ENCODE measurements around the gene TTYH2. TPM values are rescaled to one million over a fixed set of nuclear protein-coding genes. Genes with fewer than 3 reads are reported as not detected.

TTYH2 gene
- total RNA-seq, 3 donors from 2014 or later (not counting 1 experiment from before 2014, with no cell fraction given) = 4.3 to 7.9 (median 4.8) TPM

DNA sequence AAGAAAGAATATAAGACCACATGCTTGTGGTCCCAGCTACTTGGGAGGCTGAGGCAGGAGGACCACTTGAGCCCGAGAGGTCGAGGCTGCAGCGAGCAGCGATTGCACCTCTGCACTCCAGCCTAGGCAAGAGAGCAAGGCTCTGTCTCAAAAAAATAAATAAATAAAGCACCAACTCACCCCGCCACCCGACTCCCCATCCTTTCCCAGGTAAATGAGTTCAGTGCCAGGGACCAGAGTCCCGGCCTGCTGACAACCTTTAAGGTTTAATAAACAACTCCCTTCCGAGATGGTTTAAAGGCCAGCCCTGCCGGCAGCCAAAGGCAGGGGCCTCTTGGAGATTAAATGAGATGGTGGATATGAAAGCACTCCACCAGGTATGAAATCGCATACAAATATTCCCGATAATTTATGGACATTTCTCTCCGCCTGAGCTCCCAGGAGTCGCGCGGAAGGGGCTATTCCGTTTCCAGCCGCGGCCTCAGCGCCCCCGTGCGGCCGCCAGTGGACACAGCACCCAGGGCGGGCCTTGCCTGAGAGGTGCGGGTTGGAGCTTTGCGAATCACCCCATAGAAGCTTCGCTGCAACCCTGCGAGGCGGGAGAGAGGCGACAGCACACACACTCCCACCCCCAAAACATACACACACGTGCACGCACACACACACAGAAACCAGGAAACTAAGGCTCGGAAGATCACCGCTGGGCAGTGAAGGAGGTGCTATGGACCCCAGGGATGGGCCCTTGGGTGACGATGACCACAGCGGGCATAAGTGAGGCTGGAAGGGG, 13.9 kb upstream of the TTYH2 start:
- DNase-seq (peak; percentile 64 to 76), ATAC-seq (peak; percentile 50 to 57 (median 57))
- Mint-ChIP-seq H3K27ac (peak overlapping the region in 1 of 2 donors; percentile 78), H3K4me1 (peaks cover 14 to 29% of the 10 kb centered on the region in 2 donors), H3K4me3 (peak overlapping the region; percentile 26), H3K36me3 (no peaks in the 10 kb centered on the region), H3K27me3 (ENCODE audit: low read depth in 2 of 2) (peaks cover 13 to 25% of the 10 kb centered on the region in 2 donors), H3K9me3 (no peaks in the 10 kb centered on the region)
- Histone ChIP-seq H3K4me3 (ENCODE audit: low read length) (no peak overlapping the region), H3K27ac (ENCODE audit: low read length) (no peak overlapping the region), H3K4me1 (ENCODE audit: control insufficient read depth, insufficient read depth, low read length) (peaks cover 23% of the 10 kb centered on the region), H3K36me3 (ENCODE audit: control insufficient read depth, insufficient read depth, low read length) (peaks cover under 1% of the 10 kb centered on the region), H3K27me3 (ENCODE audit: control insufficient read depth, insufficient read depth, low read length) (peaks cover 4% of the 10 kb centered on the region), H3K9me3 (ENCODE audit: control insufficient read depth, insufficient read depth, low read length) (no peaks in the 10 kb centered on the region)
- intact Hi-C loops (cut with micrococcal nuclease) = loop anchor here (5.0 kb wide), 1 partner anchor 333 kb away; the partner anchor contains the start of gene CD300LB
- WGBS (ENCODE audit: insufficient coverage) = 32% methylated on average over 35 of the region's 35 CpGs
- TF ChIP-seq, protein P1, sequence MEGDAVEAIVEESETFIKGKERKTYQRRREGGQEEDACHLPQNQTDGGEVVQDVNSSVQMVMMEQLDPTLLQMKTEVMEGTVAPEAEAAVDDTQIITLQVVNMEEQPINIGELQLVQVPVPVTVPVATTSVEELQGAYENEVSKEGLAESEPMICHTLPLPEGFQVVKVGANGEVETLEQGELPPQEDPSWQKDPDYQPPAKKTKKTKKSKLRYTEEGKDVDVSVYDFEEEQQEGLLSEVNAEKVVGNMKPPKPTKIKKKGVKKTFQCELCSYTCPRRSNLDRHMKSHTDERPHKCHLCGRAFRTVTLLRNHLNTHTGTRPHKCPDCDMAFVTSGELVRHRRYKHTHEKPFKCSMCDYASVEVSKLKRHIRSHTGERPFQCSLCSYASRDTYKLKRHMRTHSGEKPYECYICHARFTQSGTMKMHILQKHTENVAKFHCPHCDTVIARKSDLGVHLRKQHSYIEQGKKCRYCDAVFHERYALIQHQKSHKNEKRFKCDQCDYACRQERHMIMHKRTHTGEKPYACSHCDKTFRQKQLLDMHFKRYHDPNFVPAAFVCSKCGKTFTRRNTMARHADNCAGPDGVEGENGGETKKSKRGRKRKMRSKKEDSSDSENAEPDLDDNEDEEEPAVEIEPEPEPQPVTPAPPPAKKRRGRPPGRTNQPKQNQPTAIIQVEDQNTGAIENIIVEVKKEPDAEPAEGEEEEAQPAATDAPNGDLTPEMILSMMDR (IDR thresholded peaks at IDR 0.05) = peak; percentile 94

DNA sequence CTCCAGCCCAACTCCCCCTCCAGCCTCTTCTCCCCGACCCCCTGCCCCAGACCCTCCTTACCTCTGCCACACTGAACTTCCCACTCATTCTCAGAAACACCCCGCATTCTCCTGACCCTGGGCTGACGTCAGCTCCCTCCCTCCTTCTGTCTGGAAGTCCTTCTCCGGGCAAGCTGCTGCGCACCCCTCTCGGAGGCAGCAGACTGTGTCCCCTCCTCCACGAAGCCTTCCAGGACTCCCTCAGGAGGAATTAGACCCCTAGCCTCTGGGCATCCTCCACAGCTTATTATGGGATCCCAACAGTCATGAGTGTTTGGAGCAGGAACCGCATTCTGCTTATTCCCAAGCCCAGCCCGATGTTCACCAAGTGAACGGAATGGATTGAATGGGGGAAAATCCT, 13.3 kb upstream of the TTYH2 start:
- Histone ChIP-seq H3K27ac (ENCODE audit: low read length) (no peak overlapping the region), H3K9me3 (ENCODE audit: control insufficient read depth, insufficient read depth, low read length) (no peaks in the 10 kb centered on the region), H3K36me3 (ENCODE audit: control insufficient read depth, insufficient read depth, low read length) (peaks cover 7% of the 10 kb centered on the region), H3K4me3 (ENCODE audit: low read length) (no peak overlapping the region), H3K4me1 (ENCODE audit: control insufficient read depth, insufficient read depth, low read length) (peaks cover 29% of the 10 kb centered on the region), H3K27me3 (ENCODE audit: control insufficient read depth, insufficient read depth, low read length) (peaks cover 4% of the 10 kb centered on the region)
- H3K4me1 Mint-ChIP-seq = peaks cover 17 to 32% of the 10 kb centered on the region in 2 donors
- H3K9me3 Mint-ChIP-seq = no peaks in the 10 kb centered on the region
- DNase-seq = no peak
- no peaks in the 10 kb centered on the region for H3K36me3 Mint-ChIP-seq
- ATAC-seq = no peak
- H3K27me3 Mint-ChIP-seq (ENCODE audit: low read depth in 2 of 2) = peaks cover 13 to 22% of the 10 kb centered on the region in 2 donors
- intact Hi-C loops (cut with micrococcal nuclease) = loop anchor here (5.0 kb wide), 1 partner anchor 332 kb away; the partner anchor contains the start of gene CD300LB
- TF ChIP-seq, protein P1 (IDR thresholded peaks at IDR 0.05) = no peak
- WGBS (ENCODE audit: insufficient coverage) = 68% methylated on average over 10 of the region's 10 CpGs
- H3K27ac Mint-ChIP-seq = peak overlapping the region in 1 of 2 donors; percentile 78
- no peak overlapping the region for H3K4me3 Mint-ChIP-seq

DNA sequence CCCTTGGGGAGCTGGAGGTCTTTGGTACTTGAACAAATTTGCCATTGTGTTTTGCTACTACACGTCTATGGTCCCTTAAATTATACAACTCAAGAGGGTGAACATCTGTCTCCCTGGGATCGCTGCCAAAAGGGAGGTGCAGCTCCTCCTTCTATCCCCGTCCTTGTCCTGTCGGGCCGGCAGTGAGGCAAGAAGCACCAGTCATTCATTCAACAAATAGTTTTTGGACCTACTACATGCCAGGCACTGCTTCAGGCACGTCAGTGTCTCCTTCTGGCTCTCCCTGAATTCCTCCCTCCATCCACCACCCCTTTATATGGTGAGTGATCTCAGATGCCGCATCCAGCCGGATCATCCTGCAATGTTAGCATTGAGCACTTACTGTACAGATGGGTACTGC, 12.1 kb upstream of the TTYH2 start:
- no peak for DNase-seq
- Mint-ChIP-seq H3K27ac (no peak overlapping the region), H3K9me3 (no peaks in the 10 kb centered on the region), H3K27me3 (ENCODE audit: low read depth in 2 of 2) (peaks cover 13 to 19% of the 10 kb centered on the region in 2 donors), H3K4me1 (peaks cover 28 to 40% of the 10 kb centered on the region in 2 donors), H3K36me3 (no peaks in the 10 kb centered on the region), H3K4me3 (no peak overlapping the region)
- Histone ChIP-seq H3K4me1 (ENCODE audit: control insufficient read depth, insufficient read depth, low read length) (peaks cover 39% of the 10 kb centered on the region), H3K27me3 (ENCODE audit: control insufficient read depth, insufficient read depth, low read length) (peaks cover 4% of the 10 kb centered on the region), H3K27ac (ENCODE audit: low read length) (no peak overlapping the region), H3K36me3 (ENCODE audit: control insufficient read depth, insufficient read depth, low read length) (peaks cover 12% of the 10 kb centered on the region), H3K4me3 (ENCODE audit: low read length) (no peak overlapping the region), H3K9me3 (ENCODE audit: control insufficient read depth, insufficient read depth, low read length) (no peaks in the 10 kb centered on the region)
- intact Hi-C loops (cut with micrococcal nuclease) = loop anchor here (5.0 kb wide), 1 partner anchor 331 kb away; the partner anchor contains the start of gene CD300LB
- 69% methylated on average over 8 of the region's 8 CpGs for WGBS (ENCODE audit: insufficient coverage)
- no peak for ATAC-seq
- TF ChIP-seq, protein P1 (IDR thresholded peaks at IDR 0.05) = no peak

Data from natural killer cell (primary cell).